ENCODE data around the gene UNG. TPM values are rescaled to one million over a fixed set of nuclear protein-coding genes. Genes with fewer than 3 reads are reported as not detected.

UNG gene
- total and polyA plus RNA-seq, 2 experiments from 2014 or later = 90.5 to 209 TPM

GRCh38 chr12:109065853-109066193 is 31.6 kb upstream of the UNG start:
- Mint-ChIP-seq H3K27me3 (ENCODE audit: insufficient read depth, low read depth, poor library complexity) (no peaks in the 10 kb centered on the region), H3K27ac (no peak overlapping the region), H3K4me3 (no peak overlapping the region), H3K36me3 (ENCODE audit: low read depth) (no peaks in the 10 kb centered on the region), H3K4me1 (peaks cover 16% of the 10 kb centered on the region), H3K9me3 (no peaks in the 10 kb centered on the region)
- Histone ChIP-seq H3K9me2 (ENCODE audit: insufficient read depth) (no peaks in the 10 kb centered on the region), H3K79me2 (replicated peaks; ENCODE audit: insufficient read depth) (no peaks in the 10 kb centered on the region), H3K27me3 (ENCODE audit: insufficient read depth) (no peaks in the 10 kb centered on the region), H3F3A (replicated peaks; ENCODE audit: low read depth) (no peaks in the 10 kb centered on the region), H3K4me1 (ENCODE audit: insufficient read depth) (peaks cover 6% of the 10 kb centered on the region), H2AFZ (no peak overlapping the region), H4K20me1 (replicated peaks; ENCODE audit: insufficient read depth) (no peaks in the 10 kb centered on the region), H3K4me2 (no peak overlapping the region), H3K36me3 (ENCODE audit: insufficient read depth) (no peaks in the 10 kb centered on the region), H3K4me3 (no peak overlapping the region), H3K27ac (ENCODE audit: low read depth) (no peak overlapping the region)
- DNase-seq (ENCODE audit: low spot score) = no peak
- no peak for ATAC-seq
- TF ChIP-seq ZNF331 (CRISPR knock-in tag; IDR thresholded peaks at IDR 0.05; ENCODE audit: low read depth) (no peak), ZNF462 (CRISPR knock-in tag; IDR thresholded peaks at IDR 0.05) (no peak)

GRCh38 chr12:109069307-109070271 is 27.8 kb upstream of the UNG start:
- Mint-ChIP-seq H3K9me3 (no peaks in the 10 kb centered on the region), H3K27me3 (ENCODE audit: insufficient read depth, low read depth, poor library complexity) (no peaks in the 10 kb centered on the region), H3K4me3 (peak overlapping the region; percentile 53), H3K27ac (peak overlapping the region; percentile 77), H3K36me3 (ENCODE audit: low read depth) (peaks cover under 1% of the 10 kb centered on the region; the same call in 2 of the 3 replicates), H3K4me1 (peaks cover 19% of the 10 kb centered on the region)
- Histone ChIP-seq H3K4me1 (ENCODE audit: insufficient read depth) (peaks cover 6% of the 10 kb centered on the region), H3K79me2 (replicated peaks; ENCODE audit: insufficient read depth) (no peaks in the 10 kb centered on the region), H3F3A (replicated peaks; ENCODE audit: low read depth) (no peaks in the 10 kb centered on the region), H3K27me3 (ENCODE audit: insufficient read depth) (no peaks in the 10 kb centered on the region), H3K36me3 (ENCODE audit: insufficient read depth) (no peaks in the 10 kb centered on the region), H3K4me2 (peak overlapping the region; percentile 48; the same call in 1 of the 2 replicates), H2AFZ (peak overlapping the region; percentile 88), H3K9me2 (ENCODE audit: insufficient read depth) (no peaks in the 10 kb centered on the region), H3K4me3 (no peak overlapping the region), H3K27ac (ENCODE audit: low read depth) (no peak overlapping the region), H4K20me1 (replicated peaks; ENCODE audit: insufficient read depth) (no peaks in the 10 kb centered on the region)
- DNase-seq (ENCODE audit: low spot score) = peak; percentile 69
- ATAC-seq = peak; percentile 93
- no peak for TF ChIP-seq REST (IDR thresholded peaks at IDR 0.05; ENCODE audit: unreplicated experiment)
- no peak; a peak in 1 of 4 replicates for TF ChIP-seq CTCF (conservative IDR thresholded peaks at IDR 0.05; ENCODE audit: low read depth in 2 of 2)
